AG10803 (cell line): ENCODE measurements around the gene GAPT.

ENCODE experiments used
- DNase-seq: peaks from one replicate; pipeline ENCODE4 v3.0.0; 2010; ENCODE audit warnings: low read depth
- H3K4me3 ChIP-seq: 2 replicates; pipeline ENCODE4 v1.5.1; 2011; ENCODE audit warnings: mild to moderate bottlenecking, low read length, control low read depth
- TF ChIP-seq, protein P1 (sequence below): conservative IDR thresholded peaks from 2 replicates; pipeline ENCODE4 v1.5.1; 2011; ENCODE audit warnings: mild to moderate bottlenecking, low read length, control low read depth, inconsistent platforms

Gene GAPT

DNA sequence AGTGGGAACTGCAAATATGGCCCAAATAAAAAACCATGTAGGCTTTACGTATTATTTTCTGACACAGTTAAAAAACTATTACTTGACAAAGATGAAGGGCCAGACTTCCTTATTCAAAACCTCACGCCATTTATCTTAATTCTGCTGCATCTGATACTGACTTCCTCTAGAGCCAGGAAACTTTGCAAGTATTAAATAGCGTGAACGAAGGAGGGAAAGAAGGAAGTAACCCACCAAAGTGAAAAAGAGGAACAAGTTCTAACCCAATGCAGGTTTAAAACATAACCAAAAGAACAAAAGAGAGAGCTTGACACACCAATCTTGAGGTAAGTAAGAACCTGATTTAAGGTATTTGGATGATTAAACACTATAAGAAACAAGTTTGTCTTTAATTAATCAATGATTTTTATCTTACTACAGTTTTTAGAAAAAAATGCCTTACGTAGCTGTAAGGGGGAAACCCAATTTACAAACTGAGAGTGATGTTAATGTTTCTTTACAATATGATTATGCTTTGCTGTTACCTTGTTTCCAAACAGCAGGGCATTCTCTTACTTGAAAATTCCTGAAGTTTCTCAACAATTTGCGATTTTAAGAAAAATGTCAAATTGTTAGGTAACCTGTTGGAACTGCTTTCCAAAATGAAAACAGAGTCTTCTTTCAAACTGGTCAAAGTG, at the start of gene GAPT:
TSS of gene GAPT (plus strand) at position 220 of the 677 bp plus-strand sequence. CDS start 3,102 bp downstream, outside the sequence.
- DNase-seq, result no peak
- TF ChIP-seq, protein P1, sequence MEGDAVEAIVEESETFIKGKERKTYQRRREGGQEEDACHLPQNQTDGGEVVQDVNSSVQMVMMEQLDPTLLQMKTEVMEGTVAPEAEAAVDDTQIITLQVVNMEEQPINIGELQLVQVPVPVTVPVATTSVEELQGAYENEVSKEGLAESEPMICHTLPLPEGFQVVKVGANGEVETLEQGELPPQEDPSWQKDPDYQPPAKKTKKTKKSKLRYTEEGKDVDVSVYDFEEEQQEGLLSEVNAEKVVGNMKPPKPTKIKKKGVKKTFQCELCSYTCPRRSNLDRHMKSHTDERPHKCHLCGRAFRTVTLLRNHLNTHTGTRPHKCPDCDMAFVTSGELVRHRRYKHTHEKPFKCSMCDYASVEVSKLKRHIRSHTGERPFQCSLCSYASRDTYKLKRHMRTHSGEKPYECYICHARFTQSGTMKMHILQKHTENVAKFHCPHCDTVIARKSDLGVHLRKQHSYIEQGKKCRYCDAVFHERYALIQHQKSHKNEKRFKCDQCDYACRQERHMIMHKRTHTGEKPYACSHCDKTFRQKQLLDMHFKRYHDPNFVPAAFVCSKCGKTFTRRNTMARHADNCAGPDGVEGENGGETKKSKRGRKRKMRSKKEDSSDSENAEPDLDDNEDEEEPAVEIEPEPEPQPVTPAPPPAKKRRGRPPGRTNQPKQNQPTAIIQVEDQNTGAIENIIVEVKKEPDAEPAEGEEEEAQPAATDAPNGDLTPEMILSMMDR, result no peak
- H3K4me3 ChIP-seq, result no peak within 1 kb of the TSS

DNA sequence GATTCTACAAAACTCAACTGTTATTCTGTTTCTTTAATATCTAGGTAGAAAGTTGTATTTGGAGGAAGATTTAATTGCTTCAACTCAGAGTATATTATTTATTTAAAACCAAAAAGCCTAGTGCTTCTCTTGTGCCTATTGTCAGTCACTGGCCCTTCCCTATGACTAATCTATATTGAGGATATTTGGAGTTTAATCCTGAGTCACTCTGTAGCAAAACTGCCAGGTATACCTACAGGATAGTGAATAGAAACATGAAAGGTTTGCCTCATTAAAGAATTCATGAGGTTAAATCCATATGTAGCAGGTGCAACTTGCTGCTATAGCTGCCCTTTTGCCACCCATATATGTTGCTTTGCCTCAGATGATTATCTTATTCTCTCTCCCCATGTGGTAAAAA, 46.4 kb upstream of the GAPT start:
- H3K4me3 ChIP-seq, result no peak overlapping the region
- TF ChIP-seq, protein P1, result no peak
- DNase-seq, result no peak

DNA sequence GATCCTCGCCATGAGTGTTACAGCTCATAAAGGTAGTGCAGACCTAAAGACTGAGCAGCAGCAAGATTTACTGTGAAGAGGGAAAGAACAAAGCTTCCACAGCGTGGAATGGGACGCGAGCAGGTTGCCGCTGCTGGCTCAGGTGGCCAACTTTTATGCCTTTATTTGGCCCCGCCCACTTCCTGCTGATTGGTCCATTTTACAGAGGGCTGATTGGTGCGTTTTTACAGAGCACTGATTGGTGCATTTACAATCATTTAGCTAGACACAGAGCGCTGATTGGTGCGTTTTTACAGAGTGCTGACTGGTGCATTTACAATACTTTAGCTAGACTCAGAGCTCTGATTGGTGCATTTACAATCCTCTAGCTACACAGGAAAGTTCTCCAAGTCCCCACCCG, 45.2 kb upstream of the GAPT start:
- no peak overlapping the region for H3K4me3 ChIP-seq
- DNase-seq, result no peak
- TF ChIP-seq, protein P1, result no peak

DNA sequence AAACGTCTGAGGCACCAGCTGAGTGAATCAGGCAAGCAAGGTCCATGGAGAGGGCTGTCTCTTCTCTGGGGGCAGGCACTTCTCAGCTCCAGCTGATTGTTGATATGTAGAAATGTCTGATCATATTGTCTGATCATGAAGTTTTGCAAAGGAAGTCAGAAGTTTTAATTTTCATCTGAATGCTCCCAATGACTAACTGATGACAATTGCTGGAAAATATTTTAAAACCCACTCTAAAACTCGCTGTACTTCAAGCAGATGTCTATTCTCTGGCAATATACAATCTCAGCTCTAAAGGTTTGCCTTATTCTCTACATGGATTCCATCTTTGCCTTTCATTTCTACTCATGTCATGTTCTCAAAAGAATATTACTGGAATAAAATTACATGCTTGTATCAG, 44.0 kb upstream of the GAPT start:
- H3K4me3 ChIP-seq, result no peak overlapping the region
- TF ChIP-seq, protein P1, result no peak
- peak; percentile 50 for DNase-seq

DNA sequence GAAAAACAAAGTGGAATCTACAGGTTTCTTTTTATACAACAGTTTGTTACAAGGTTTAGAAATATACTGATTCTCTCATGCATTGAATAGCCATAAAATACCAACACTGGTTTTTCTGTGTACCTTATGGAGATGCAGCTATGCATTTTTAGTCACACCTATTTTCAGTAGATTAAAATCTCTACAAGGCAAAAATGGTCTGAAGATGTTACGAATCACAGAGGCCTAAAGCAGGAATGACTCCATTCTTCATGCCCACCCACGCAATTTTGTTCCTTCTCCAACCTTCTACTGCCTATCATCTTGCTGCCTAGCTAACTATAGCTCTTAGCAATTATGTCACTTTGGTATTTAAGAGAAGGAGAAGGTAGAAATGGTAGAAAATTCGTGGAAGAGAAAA, 41.2 kb upstream of the GAPT start:
- no peak for DNase-seq
- no peak overlapping the region for H3K4me3 ChIP-seq
- TF ChIP-seq, protein P1, result no peak

DNA sequence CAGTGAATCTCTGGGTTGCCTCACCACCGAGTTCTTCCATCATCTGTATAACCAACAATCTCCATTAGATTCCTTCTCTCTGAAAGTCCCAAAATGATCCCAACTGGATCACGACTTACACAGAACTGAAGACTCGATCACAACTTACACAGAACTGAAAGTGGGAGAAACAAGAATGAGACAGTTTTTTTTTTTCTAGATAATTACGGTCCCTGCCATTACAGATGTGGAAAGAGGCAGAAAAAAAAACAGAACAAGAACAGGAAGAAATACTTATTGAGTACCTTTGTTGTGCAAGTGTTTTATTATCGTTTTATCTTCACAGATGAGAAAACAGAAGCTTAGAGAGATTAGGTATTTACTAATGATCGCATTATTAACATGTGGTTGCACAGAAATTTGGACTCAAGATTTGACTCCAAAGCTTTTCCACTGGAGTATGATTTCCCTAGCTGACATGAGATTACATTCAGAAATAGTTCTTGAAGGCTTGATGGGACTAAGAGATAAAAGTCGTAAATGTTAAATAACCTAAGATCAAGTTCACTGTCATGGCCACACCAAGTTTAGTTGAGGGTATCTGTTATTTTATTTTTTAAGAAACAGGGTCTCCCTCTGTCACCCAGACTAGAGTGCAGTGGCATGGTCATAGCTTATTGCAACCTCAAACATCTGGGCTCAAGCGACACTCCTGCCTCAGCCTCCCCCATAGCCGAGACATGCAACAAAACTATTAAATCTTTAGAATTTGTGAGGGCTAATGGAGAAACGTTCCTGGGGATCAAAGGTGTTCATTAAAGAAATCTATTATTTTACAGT, 40.2 kb upstream of the GAPT start:
- TF ChIP-seq, protein P1, result no peak
- no peak for DNase-seq
- H3K4me3 ChIP-seq, result no peak overlapping the region
